H9 (cell line): Measurements from ENCODE around the gene SIGLEC9. TPM values are rescaled to one million over a fixed set of nuclear protein-coding genes. Genes with fewer than 3 reads are reported as not detected.

Experiments
- DNase-seq: peaks from one replicate; pipeline ENCODE4 v3.0.0-alpha.2; 2017
- H2AFZ ChIP-seq: one replicate; pipeline ENCODE4 v1.6.1; 2013; ENCODE audit warnings: mild to moderate bottlenecking, low read length, control low read depth, moderate library complexity
- H2AK5ac ChIP-seq: 2 replicates; pipeline ENCODE4 v1.6.1; 2013; ENCODE audit warnings: low read length, control low read depth, mixed read lengths; ENCODE audit not compliant: insufficient read length
- H2BK120ac ChIP-seq: one replicate; pipeline ENCODE4 v1.6.1; 2013; ENCODE audit warnings: low read depth, mild to moderate bottlenecking, low read length, control low read depth, inconsistent platforms; ENCODE audit not compliant: poor library complexity, severe bottlenecking
- H2BK12ac ChIP-seq: 2 replicates; pipeline ENCODE4 v1.6.1; 2013; ENCODE audit warnings: low read length, control low read depth, mixed read lengths, low read depth; ENCODE audit not compliant: insufficient read length
- H2BK15ac ChIP-seq: 2 replicates; pipeline ENCODE4 v1.6.1; 2013; ENCODE audit warnings: low read depth, low read length, control low read depth
- H2BK20ac ChIP-seq: one replicate; pipeline ENCODE4 v1.6.1; 2013; ENCODE audit warnings: low read depth, mild to moderate bottlenecking, low read length, control low read depth, inconsistent platforms; ENCODE audit not compliant: poor library complexity, severe bottlenecking
- H2BK5ac ChIP-seq: 2 replicates; pipeline ENCODE4 v1.6.1; 2013; ENCODE audit warnings: low read length, control low read depth, mixed read lengths; ENCODE audit not compliant: insufficient read length
- H3K14ac ChIP-seq: 2 replicates; pipeline ENCODE4 v1.6.1; 2013; ENCODE audit warnings: low read length, control low read depth; ENCODE audit not compliant: insufficient read depth
- H3K18ac ChIP-seq: 2 replicates; pipeline ENCODE4 v1.6.1; 2013; ENCODE audit warnings: low read depth, mild to moderate bottlenecking, mixed read lengths, low read length, control low read depth; ENCODE audit not compliant: insufficient read length
- H3K23ac ChIP-seq: 2 replicates; pipeline ENCODE4 v1.6.1; 2013; ENCODE audit warnings: low read length, control low read depth, mixed read lengths, low read depth; ENCODE audit not compliant: insufficient read length
- H3K23me2 ChIP-seq: 2 replicates; pipeline ENCODE4 v1.6.1; 2013; ENCODE audit warnings: low read depth, mild to moderate bottlenecking, mixed read lengths, low read length, control low read depth; ENCODE audit not compliant: insufficient read length, poor library complexity, severe bottlenecking
- H3K27ac ChIP-seq: 2 replicates; pipeline ENCODE4 v1.5.1; 2013; ENCODE audit warnings: low read length, control low read depth, mixed read lengths, low read depth; ENCODE audit not compliant: insufficient read length
- H3K27me3 ChIP-seq: 2 replicates; pipeline ENCODE4 v1.6.1; 2013; ENCODE audit warnings: low read length, control low read depth, inconsistent platforms; ENCODE audit not compliant: insufficient read depth
- H3K4ac ChIP-seq: 2 replicates; pipeline ENCODE4 v1.6.1; 2013; ENCODE audit warnings: low read depth, mild to moderate bottlenecking, control low read depth, inconsistent platforms, low read length, moderate library complexity
- H3K4me1 ChIP-seq: 2 replicates; pipeline ENCODE4 v1.6.1; 2013; ENCODE audit warnings: low read length, control low read depth, inconsistent platforms; ENCODE audit not compliant: insufficient read depth
- H3K4me2 ChIP-seq: 2 replicates; pipeline ENCODE4 v1.6.1; 2013; ENCODE audit warnings: low read length, control low read depth, mixed read lengths; ENCODE audit not compliant: insufficient read length, insufficient read depth
- H3K56ac ChIP-seq: 2 replicates; pipeline ENCODE4 v1.6.1; 2013; ENCODE audit warnings: low read depth, mild to moderate bottlenecking, mixed read lengths, low read length, control low read depth; ENCODE audit not compliant: insufficient read length
- H3K79me1 ChIP-seq: 2 replicates; pipeline ENCODE4 v1.6.1; 2013; ENCODE audit warnings: low read depth, mild to moderate bottlenecking, moderate library complexity, low read length, control low read depth, inconsistent platforms; ENCODE audit not compliant: insufficient read depth, poor library complexity, severe bottlenecking
- H3K79me2 ChIP-seq: 2 replicates; pipeline ENCODE4 v1.6.1; 2013; ENCODE audit warnings: low read length, control low read depth, inconsistent platforms; ENCODE audit not compliant: insufficient read depth
- H3K9ac ChIP-seq: 2 replicates; pipeline ENCODE4 v1.6.1; 2013; ENCODE audit warnings: low read length, control low read depth, mixed read lengths; ENCODE audit not compliant: insufficient read length; ENCODE audit errors: extremely low read depth
- H3K9me3 ChIP-seq: one replicate; pipeline ENCODE4 v1.6.1; 2013; ENCODE audit warnings: low read depth, low read length, inconsistent platforms; ENCODE audit not compliant: control insufficient read depth
- H3T11ph ChIP-seq: one replicate; pipeline ENCODE4 v1.6.1; 2013; ENCODE audit warnings: mild to moderate bottlenecking, low read length, control low read depth, inconsistent platforms
- H4K20me1 ChIP-seq: one replicate; pipeline ENCODE4 v1.6.1; 2013; ENCODE audit not compliant: control insufficient read depth, insufficient read length, insufficient read depth
- H4K5ac ChIP-seq: 2 replicates; pipeline ENCODE4 v1.6.1; 2013; ENCODE audit warnings: low read depth, mild to moderate bottlenecking, mixed read lengths, low read length, control low read depth; ENCODE audit not compliant: insufficient read length
- H4K8ac ChIP-seq: replicated peaks from 2 replicates; pipeline ENCODE4 v1.6.1; 2013; ENCODE audit warnings: low read length, control low read depth, mixed read lengths, low read depth; ENCODE audit not compliant: insufficient read length
- H4K91ac ChIP-seq: 2 replicates; pipeline ENCODE4 v1.6.1; 2013; ENCODE audit warnings: low read depth, mild to moderate bottlenecking, moderate library complexity, mixed read lengths, low read length, control low read depth; ENCODE audit not compliant: insufficient read length
- H3K27ac Mint-ChIP-seq, 3 experiments: 2 replicates in 2 of 3; 3 replicates in 1 of 3; pipeline ENCODE4 v1.8.0; 2020 to 2021; ENCODE audit warnings: mixed read lengths in 3 of 3, mild to moderate bottlenecking in 1 of 3, moderate library complexity in 1 of 3
- H3K27me3 Mint-ChIP-seq: 2 replicates; pipeline ENCODE4 v1.8.0; 2021; ENCODE audit warnings: low read depth, mild to moderate bottlenecking, moderate library complexity, mixed read lengths
- H3K36me3 Mint-ChIP-seq, 3 experiments: 2 replicates in 2 of 3; 3 replicates in 1 of 3; pipeline ENCODE4 v1.8.0; 2020 to 2021; ENCODE audit warnings: low read depth in 3 of 3, mixed read lengths in 3 of 3; ENCODE audit not compliant: insufficient read depth in 1 of 3
- H3K4me1 Mint-ChIP-seq, 2 experiments: 2 replicates each; pipeline ENCODE4 v1.8.0; 2020; ENCODE audit warnings: mixed read lengths in 2 of 2
- H3K4me3 Mint-ChIP-seq, 2 experiments: 2 replicates in 1 of 2; 3 replicates in 1 of 2; pipeline ENCODE4 v1.8.0; 2020 to 2021; ENCODE audit warnings: mild to moderate bottlenecking in 2 of 2, mixed read lengths in 2 of 2, moderate library complexity in 1 of 2
- H3K9me3 Mint-ChIP-seq, 2 experiments: 2 replicates in 1 of 2; 3 replicates in 1 of 2; pipeline ENCODE4 v1.8.0; 2020; ENCODE audit warnings: mild to moderate bottlenecking in 2 of 2, mixed read lengths in 2 of 2, moderate library complexity in 1 of 2
- WGBS: extraction: QIAGEN DNeasy Blood & Tissue Kit; methylation state at CpG from one replicate; pipeline ENCODE4 v1.1.7; 2013; ENCODE audit warnings: missing lambda C conversion rate, low lambda C conversion rate, mixed read lengths; ENCODE audit not compliant: insufficient read length; ENCODE audit errors: extremely low coverage; 5-methylcytosine and 5-hydroxymethylcytosine counted together
- total RNA-seq: library from RNA; stranded (reverse); gene quantifications from 2 replicates; pipeline ENCODE4 v1.2.1, GENCODE V29; 2021
- TF ChIP-seq, protein P1 (sequence below): fragments of 200-600 bp; sonication (generic); conservative IDR thresholded peaks from 3 replicates; pipeline ENCODE4 v1.8.0; 2021; ENCODE audit warnings: antibody characterized with exemption, mild to moderate bottlenecking

SIGLEC9 gene
- total RNA-seq, 1 experiment from 2014 or later = not detected

- no peak overlapping the region for H3K18ac ChIP-seq
- H3K27ac Mint-ChIP-seq = no peak overlapping the region
- H3K27me3 ChIP-seq = no peaks in the 10 kb centered on the region
- no peak overlapping the region for H4K91ac ChIP-seq
- H2AK5ac ChIP-seq = no peak overlapping the region
- H3K4ac ChIP-seq = no peak overlapping the region
- TF ChIP-seq, protein P1, sequence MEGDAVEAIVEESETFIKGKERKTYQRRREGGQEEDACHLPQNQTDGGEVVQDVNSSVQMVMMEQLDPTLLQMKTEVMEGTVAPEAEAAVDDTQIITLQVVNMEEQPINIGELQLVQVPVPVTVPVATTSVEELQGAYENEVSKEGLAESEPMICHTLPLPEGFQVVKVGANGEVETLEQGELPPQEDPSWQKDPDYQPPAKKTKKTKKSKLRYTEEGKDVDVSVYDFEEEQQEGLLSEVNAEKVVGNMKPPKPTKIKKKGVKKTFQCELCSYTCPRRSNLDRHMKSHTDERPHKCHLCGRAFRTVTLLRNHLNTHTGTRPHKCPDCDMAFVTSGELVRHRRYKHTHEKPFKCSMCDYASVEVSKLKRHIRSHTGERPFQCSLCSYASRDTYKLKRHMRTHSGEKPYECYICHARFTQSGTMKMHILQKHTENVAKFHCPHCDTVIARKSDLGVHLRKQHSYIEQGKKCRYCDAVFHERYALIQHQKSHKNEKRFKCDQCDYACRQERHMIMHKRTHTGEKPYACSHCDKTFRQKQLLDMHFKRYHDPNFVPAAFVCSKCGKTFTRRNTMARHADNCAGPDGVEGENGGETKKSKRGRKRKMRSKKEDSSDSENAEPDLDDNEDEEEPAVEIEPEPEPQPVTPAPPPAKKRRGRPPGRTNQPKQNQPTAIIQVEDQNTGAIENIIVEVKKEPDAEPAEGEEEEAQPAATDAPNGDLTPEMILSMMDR = no peak
- H2AFZ ChIP-seq = no peak overlapping the region
- H3K27me3 Mint-ChIP-seq = peaks cover 25% of the 10 kb centered on the region
- H2BK120ac ChIP-seq = no peak overlapping the region
- H3K36me3 Mint-ChIP-seq = no peaks in the 10 kb centered on the region
- no peak overlapping the region for H3T11ph ChIP-seq
- H3K9ac ChIP-seq = no peak overlapping the region
- no peaks in the 10 kb centered on the region; a peak in 1 of 4 replicates for H3K4me1 Mint-ChIP-seq
- H3K79me1 ChIP-seq = no peaks in the 10 kb centered on the region
- H4K20me1 ChIP-seq = no peaks in the 10 kb centered on the region
- H3K56ac ChIP-seq = no peak overlapping the region
- H3K4me2 ChIP-seq = no peak overlapping the region
- no peak overlapping the region for H3K4me3 Mint-ChIP-seq
- no peak overlapping the region for H3K23ac ChIP-seq
- H3K9me3 ChIP-seq = no peaks in the 10 kb centered on the region
- H3K4me1 ChIP-seq = no peaks in the 10 kb centered on the region; the same call in 1 of the 2 replicates
- no peak overlapping the region for H4K5ac ChIP-seq
- H2BK15ac ChIP-seq = no peak overlapping the region
- no CpG with 5 or more reads among the region's 3 CpGs for WGBS
- H2BK5ac ChIP-seq = no peak overlapping the region
- DNase-seq = no peak
- no peak overlapping the region for H3K27ac ChIP-seq
- H3K23me2 ChIP-seq = no peaks in the 10 kb centered on the region
- H4K8ac ChIP-seq = no peak overlapping the region
- peaks cover 7 to 16% of the 10 kb centered on the region in 2 experiments for H3K9me3 Mint-ChIP-seq
- no peaks in the 10 kb centered on the region for H3K79me2 ChIP-seq
- H2BK12ac ChIP-seq = no peak overlapping the region
- H3K14ac ChIP-seq = no peak overlapping the region
- no peak overlapping the region for H2BK20ac ChIP-seq
These were observed 39.5 kb downstream of the SIGLEC9 start for GRCh38 chr19:51164215-51164614.
